Keratinocyte (primary cell): ENCODE measurements around the gene LSAMP. TPM values are rescaled to one million over a fixed set of nuclear protein-coding genes. Genes with fewer than 3 reads are reported as not detected.
A peak's percentile ranks its signal among the peaks of the same experiment; 100 is the strongest.

Experiments
- DNase-seq: peaks from one replicate; pipeline ENCODE4 v3.0.0-alpha.2; 2011; ENCODE audit warnings: low read depth, missing footprints, low spot score
- FAIRE-seq: peaks from 2 replicates; lab custom pipeline; 2011; peaks lifted over from hg19 to GRCh38; lab: Jason Lieb, UNC
- H2AFZ ChIP-seq: 2 replicates; pipeline ENCODE4 v1.6.0; 2012; ENCODE audit warnings: low read length, control low read depth, inconsistent platforms; ENCODE audit not compliant: control insufficient read depth
- H3K27ac ChIP-seq: 2 replicates; pipeline ENCODE4 v1.5.1; 2011; ENCODE audit warnings: low read length; ENCODE audit not compliant: control insufficient read depth, insufficient read depth
- H3K27me3 ChIP-seq: 3 replicates; pipeline ENCODE4 v1.6.0; 2011; ENCODE audit warnings: low read length; ENCODE audit not compliant: control insufficient read depth, insufficient read depth; ENCODE audit errors: extremely low read depth
- H3K36me3 ChIP-seq, 2 experiments: 2 replicates in 1 of 2; 3 replicates in 1 of 2; pipeline ENCODE4 v1.5.1; 2011; ENCODE audit warnings: low read length in 2 of 2, mild to moderate bottlenecking in 1 of 2; ENCODE audit not compliant: control insufficient read depth in 2 of 2, insufficient read depth in 2 of 2; ENCODE audit errors: extremely low read depth in 1 of 2
- H3K4me1 ChIP-seq: 3 replicates; pipeline ENCODE4 v1.5.1; 2011; ENCODE audit warnings: low read length; ENCODE audit not compliant: control insufficient read depth, insufficient read depth; ENCODE audit errors: extremely low read depth
- H3K4me2 ChIP-seq: 3 replicates; pipeline ENCODE4 v1.6.0; 2011; ENCODE audit warnings: low read depth, low read length; ENCODE audit not compliant: control insufficient read depth, insufficient read depth; ENCODE audit errors: extremely low read depth
- H3K4me3 ChIP-seq, 3 experiments: fragments of 200-600 bp in 1 of 3; sonication (generic) in 1 of 3; 2 replicates in 2 of 3; 3 replicates in 1 of 3; pipeline ENCODE4 v1.5.1; 2011 to 2016; ENCODE audit warnings: low read length in 3 of 3, mild to moderate bottlenecking in 3 of 3, control low read depth in 2 of 3, inconsistent platforms in 1 of 3, low read depth in 1 of 3, mixed read lengths in 1 of 3, mixed run types in 1 of 3, moderate library complexity in 1 of 3; ENCODE audit not compliant: control insufficient read depth in 2 of 3, insufficient read depth in 2 of 3; ENCODE audit errors: extremely low read depth in 1 of 3
- H3K79me2 ChIP-seq: 2 replicates; pipeline ENCODE4 v1.6.0; 2012; ENCODE audit warnings: low read length; ENCODE audit not compliant: control insufficient read depth, insufficient read depth
- H3K9ac ChIP-seq: 3 replicates; pipeline ENCODE4 v1.6.0; 2011; ENCODE audit warnings: low read length; ENCODE audit not compliant: control insufficient read depth, insufficient read depth; ENCODE audit errors: extremely low read depth
- H3K9me1 ChIP-seq: 3 replicates; pipeline ENCODE4 v1.6.0; 2011; ENCODE audit warnings: low read length; ENCODE audit not compliant: control insufficient read depth, insufficient read depth; ENCODE audit errors: extremely low read depth
- H3K9me3 ChIP-seq: 2 replicates; pipeline ENCODE4 v1.5.1; 2012; ENCODE audit warnings: low read depth, low read length; ENCODE audit not compliant: control insufficient read depth
- H4K20me1 ChIP-seq: 3 replicates; pipeline ENCODE4 v1.6.0; 2011; ENCODE audit warnings: low read length; ENCODE audit not compliant: control insufficient read depth, insufficient read depth; ENCODE audit errors: extremely low read depth
- CTCF ChIP-seq, 3 experiments: IDR thresholded peaks in 1 of 3; conservative IDR thresholded peaks in 1 of 3; optimal IDR thresholded peaks in 1 of 3; 2 replicates in 2 of 3; 3 replicates in 1 of 3; pipeline versions ENCODE3 to v1.5.1; 2011; ENCODE audit warnings: low read length in 3 of 3, mild to moderate bottlenecking in 3 of 3, moderate library complexity in 2 of 3, control low read depth in 1 of 3, inconsistent platforms in 1 of 3; ENCODE audit not compliant: insufficient read depth in 2 of 3; ENCODE audit errors: extremely low read depth in 1 of 3
- EZH2 ChIP-seq: IDR thresholded peaks from one replicate; pipeline ENCODE4 v1.6.1; 2012; ENCODE audit warnings: inconsistent platforms, mild to moderate bottlenecking, low read length, moderate library complexity
- dilution Hi-C: fragments of 300-500 bp; cut with MboI; formaldehyde crosslinking; loops from one replicate; pipeline ENCODE4 v1.7.0; 2020; ENCODE audit warnings: low sequenced_read_pairs; ENCODE audit not compliant: extremely low pct_ligation_motif_present
- polyA plus RNA-seq, 5 experiments: library from polyadenylated mRNA; depleted of rRNA in 3 of 5; stranded (reverse) in 3 of 5; stranded (forward) in 1 of 5; unstranded in 1 of 5; fragments of >200 nt; gene quantifications; 1 replicate in 1 of 5; 2 replicates in 3 of 5; 3 replicates in 1 of 5; pipeline versions ENCODE4 v1.2.1 to v1.2.3, GENCODE V29; 2011 to 2012; ENCODE audit warnings: missing spikeins in 2 of 5, low read depth in 1 of 5, low replicate concordance in 1 of 5

LSAMP gene
- polyA plus RNA-seq, 1 donor (not counting 4 experiments of a cell fraction or from before 2014, with no cell fraction given), result 0.12 TPM

- Histone ChIP-seq H3K27me3 (no peaks in the 10 kb centered on the region), H3K9ac (no peak overlapping the region), H3K9me3 (no peaks in the 10 kb centered on the region), H3K4me3 (no peak overlapping the region), H3K36me3 (no peaks in the 10 kb centered on the region), H3K4me2 (no peak overlapping the region), H3K27ac (no peak overlapping the region), H3K9me1 (no peaks in the 10 kb centered on the region), H3K79me2 (no peaks in the 10 kb centered on the region), H2AFZ (no peak overlapping the region), H4K20me1 (no peaks in the 10 kb centered on the region), H3K4me1 (peaks cover 26% of the 10 kb centered on the region)
- FAIRE-seq (no peak), DNase-seq (no peak)
- no peak for TF ChIP-seq EZH2
- TF ChIP-seq CTCF (optimal IDR thresholded peaks at IDR 0.05 in 1 of 3, IDR thresholded peaks at IDR 0.05 in 1 of 3, conservative IDR thresholded peaks at IDR 0.05 in 1 of 3; ENCODE audit: extremely low read depth in 1 of 3, insufficient read depth in 2 of 3, low read length in 3 of 3), result no peak
- dilution Hi-C loops, result no loop called here
Measured at GRCh38 chr3:115835946-115836345, 609.3 kb downstream of the LSAMP start.

- no peak overlapping the region for H3K4me2 ChIP-seq
- dilution Hi-C loops, result no loop called here
Measured at GRCh38 chr3:115834068-115834467, 611.2 kb downstream of the LSAMP start.

More at GRCh38 chr3:115834068-115834467, 611.2 kb downstream of the LSAMP start:
- no peak for DNase-seq
- no peak overlapping the region for H3K9ac ChIP-seq
- no peaks in the 10 kb centered on the region for H3K9me1 ChIP-seq
- H3K36me3 ChIP-seq, result no peaks in the 10 kb centered on the region
- H3K4me1 ChIP-seq, result peaks cover 45% of the 10 kb centered on the region
- no peaks in the 10 kb centered on the region for H3K27me3 ChIP-seq
- no peaks in the 10 kb centered on the region for H3K79me2 ChIP-seq
- H4K20me1 ChIP-seq, result no peaks in the 10 kb centered on the region
- no peak overlapping the region for H3K4me3 ChIP-seq
- no peaks in the 10 kb centered on the region for H3K9me3 ChIP-seq
- H2AFZ ChIP-seq, result no peak overlapping the region
- TF ChIP-seq EZH2 (no peak), CTCF (optimal IDR thresholded peaks at IDR 0.05 in 1 of 3, IDR thresholded peaks at IDR 0.05 in 1 of 3, conservative IDR thresholded peaks at IDR 0.05 in 1 of 3; ENCODE audit: extremely low read depth in 1 of 3, insufficient read depth in 2 of 3, low read length in 3 of 3) (no peak)
- no peak overlapping the region for H3K27ac ChIP-seq
- FAIRE-seq, result peak; percentile 74
